GM12872 (cell line): ENCODE results near the gene HOXB8.

ENCODE experiments used
- TF ChIP-seq, protein P1 (sequence below): IDR thresholded peaks from 3 replicates; pipeline ENCODE4 v1.5.1; 2011; ENCODE audit warnings: low read depth, mild to moderate bottlenecking, low read length, moderate library complexity; ENCODE audit not compliant: insufficient read depth

The HOXB8 gene

DNA sequence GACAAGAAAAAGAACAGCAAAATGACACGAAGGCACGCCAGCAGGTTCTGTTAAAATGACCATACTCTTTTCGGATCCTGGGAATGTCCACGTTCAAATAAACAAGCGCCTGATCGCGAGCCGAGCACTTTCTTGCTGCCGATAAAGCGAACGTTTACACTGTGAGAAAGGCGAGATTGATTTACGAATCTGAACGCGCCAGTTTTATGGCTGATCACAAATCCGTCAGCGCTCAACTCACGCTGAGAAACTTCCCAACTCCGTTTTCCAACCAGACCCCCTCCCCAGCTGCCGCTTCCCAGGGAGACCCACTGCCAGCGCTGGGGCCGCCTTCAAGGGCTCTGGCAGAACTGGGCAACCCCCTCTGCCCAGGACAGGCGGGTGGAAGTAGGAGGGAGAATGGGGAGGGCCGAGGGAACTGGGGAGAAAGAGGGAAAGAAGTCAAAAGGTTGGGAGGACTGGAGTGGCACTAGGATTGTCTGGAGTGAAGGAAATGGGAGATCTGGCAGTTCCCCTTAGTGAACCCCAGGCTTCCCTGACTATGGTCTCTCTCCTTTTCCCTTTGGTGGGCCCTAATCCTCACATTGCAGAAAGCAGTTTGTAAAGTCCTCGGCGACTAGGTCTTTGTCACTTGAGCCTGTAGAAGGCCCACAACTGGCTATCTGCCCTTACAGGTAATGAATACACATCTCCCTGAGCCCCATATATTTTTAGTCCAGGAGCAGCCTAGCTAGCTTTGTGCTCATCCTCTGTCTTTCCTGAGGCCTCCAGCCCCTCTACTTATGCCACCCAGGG lies 43.9 kb downstream of the HOXB8 start:
- TF ChIP-seq, protein P1, sequence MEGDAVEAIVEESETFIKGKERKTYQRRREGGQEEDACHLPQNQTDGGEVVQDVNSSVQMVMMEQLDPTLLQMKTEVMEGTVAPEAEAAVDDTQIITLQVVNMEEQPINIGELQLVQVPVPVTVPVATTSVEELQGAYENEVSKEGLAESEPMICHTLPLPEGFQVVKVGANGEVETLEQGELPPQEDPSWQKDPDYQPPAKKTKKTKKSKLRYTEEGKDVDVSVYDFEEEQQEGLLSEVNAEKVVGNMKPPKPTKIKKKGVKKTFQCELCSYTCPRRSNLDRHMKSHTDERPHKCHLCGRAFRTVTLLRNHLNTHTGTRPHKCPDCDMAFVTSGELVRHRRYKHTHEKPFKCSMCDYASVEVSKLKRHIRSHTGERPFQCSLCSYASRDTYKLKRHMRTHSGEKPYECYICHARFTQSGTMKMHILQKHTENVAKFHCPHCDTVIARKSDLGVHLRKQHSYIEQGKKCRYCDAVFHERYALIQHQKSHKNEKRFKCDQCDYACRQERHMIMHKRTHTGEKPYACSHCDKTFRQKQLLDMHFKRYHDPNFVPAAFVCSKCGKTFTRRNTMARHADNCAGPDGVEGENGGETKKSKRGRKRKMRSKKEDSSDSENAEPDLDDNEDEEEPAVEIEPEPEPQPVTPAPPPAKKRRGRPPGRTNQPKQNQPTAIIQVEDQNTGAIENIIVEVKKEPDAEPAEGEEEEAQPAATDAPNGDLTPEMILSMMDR, result no peak

GRCh38 chr17:48570325-48571023 lies 44.6 kb downstream of the HOXB8 start:
- TF ChIP-seq, protein P1, result no peak

- TF ChIP-seq, protein P1, result no peak
Measured at GRCh38 chr17:48569674-48570324, 45.3 kb downstream of the HOXB8 start.

GRCh38 chr17:48569240-48569582 lies 45.9 kb downstream of the HOXB8 start:
- TF ChIP-seq, protein P1, result no peak

DNA sequence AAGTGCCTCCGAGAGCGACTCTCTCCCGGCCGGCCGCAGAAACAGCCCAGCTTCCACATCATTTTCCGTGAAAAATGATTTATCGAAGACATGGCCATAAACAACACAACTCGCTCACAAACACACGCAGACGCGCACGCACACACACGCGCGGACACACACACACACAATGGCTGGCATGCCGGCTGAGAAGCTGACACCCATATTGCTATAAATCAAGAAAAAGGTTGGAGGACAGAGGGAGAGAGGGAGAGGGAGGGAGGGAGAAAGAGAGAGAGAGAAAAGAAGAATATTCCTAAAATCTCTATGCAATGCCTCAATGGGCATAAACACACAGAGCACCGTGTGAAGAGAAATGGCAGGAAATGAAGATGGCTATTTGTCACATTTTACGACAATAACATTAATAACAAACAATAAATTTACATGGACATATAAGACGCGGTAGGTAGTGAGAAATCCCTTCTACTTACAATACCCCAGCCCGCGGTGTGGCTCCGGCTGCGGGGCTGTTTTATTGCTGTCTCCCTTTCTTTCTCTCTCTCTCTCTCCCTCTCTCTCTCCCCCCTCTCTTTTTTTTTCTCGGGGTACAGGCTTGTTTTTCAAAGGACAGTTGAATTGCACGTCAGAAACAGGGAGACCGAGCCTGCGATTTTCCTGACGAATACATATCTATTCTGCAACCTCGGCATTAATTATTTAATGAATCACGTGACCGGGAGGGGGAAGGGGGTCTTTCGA lies 46.4 kb downstream of the HOXB8 start:
- TF ChIP-seq, protein P1, result no peak

GRCh38 chr17:48567646-48568354 lies 47.3 kb downstream of the HOXB8 start:
- TF ChIP-seq, protein P1, result no peak

DNA sequence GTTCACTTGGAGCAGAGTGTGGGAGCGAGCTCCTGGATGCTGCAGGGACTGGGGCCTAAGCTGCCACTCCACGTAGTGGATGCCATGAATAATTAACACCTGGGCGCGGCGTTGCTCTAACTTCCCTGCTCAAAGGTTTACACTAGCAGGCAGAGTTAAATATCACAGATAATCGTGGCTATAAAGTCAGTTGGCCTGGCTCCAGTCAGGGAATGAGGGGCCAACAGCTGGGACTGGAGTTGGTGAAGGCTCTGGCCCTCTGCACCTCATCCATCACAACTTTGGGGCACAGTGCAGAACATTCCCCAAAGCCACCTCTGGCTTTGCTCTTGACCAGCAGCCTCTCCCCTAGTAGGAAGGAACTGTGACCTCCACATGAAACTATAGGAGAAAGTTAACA lies 47.9 kb downstream of the HOXB8 start:
- TF ChIP-seq, protein P1, result no peak
